Spleen (tissue), 11 donors: ENCODE data around the gene NT5DC4. TPM values are rescaled to one million over a fixed set of nuclear protein-coding genes. Genes with fewer than 3 reads are reported as not detected.

Experiments
- DNase-seq: peaks from one replicate; pipeline ENCODE4 v3.0.0-alpha.2; 2020
- H3K27ac ChIP-seq, 8 donors: fragments of 200-600 bp; sonication (generic) in 7 of 8; 1 replicate in 4 of 8; 2 replicates in 4 of 8; pipeline versions ENCODE4 v1.5.0 to v1.8.0; 2016 to 2021; ENCODE audit warnings: inconsistent platforms in 4 of 8, mild to moderate bottlenecking in 4 of 8, moderate library complexity in 1 of 8
- H3K27me3 ChIP-seq, 7 donors: fragments of 200-600 bp; sonication (generic) in 6 of 7; replicated peaks in 1 of 7; 1 replicate in 4 of 7; 2 replicates in 3 of 7; pipeline versions ENCODE4 v1.5.0 to v1.8.0; 2016 to 2021; ENCODE audit warnings: inconsistent platforms in 3 of 7, mild to moderate bottlenecking in 1 of 7
- H3K36me3 ChIP-seq, 6 donors: fragments of 200-600 bp; sonication (generic) in 5 of 6; 1 replicate in 4 of 6; 2 replicates in 2 of 6; pipeline versions ENCODE4 v1.5.0 to v1.8.0; 2016 to 2021; ENCODE audit warnings: inconsistent platforms in 2 of 6
- H3K4me1 ChIP-seq, 6 donors: fragments of 200-600 bp; sonication (generic) in 5 of 6; 1 replicate in 3 of 6; 2 replicates in 3 of 6; pipeline versions ENCODE4 v1.5.0 to v1.8.0; 2016 to 2021; ENCODE audit warnings: inconsistent platforms in 3 of 6
- H3K4me3 ChIP-seq, 8 donors: fragments of 200-600 bp; sonication (generic) in 7 of 8; 1 replicate in 4 of 8; 2 replicates in 4 of 8; pipeline versions ENCODE4 v1.5.0 to v1.8.0; 2016 to 2021; ENCODE audit warnings: inconsistent platforms in 4 of 8, mild to moderate bottlenecking in 4 of 8, moderate library complexity in 2 of 8
- H3K9me3 ChIP-seq, 8 donors: fragments of 200-600 bp; sonication (generic) in 7 of 8; 1 replicate in 4 of 8; 2 replicates in 4 of 8; pipeline versions ENCODE4 v1.5.0 to v1.8.0; 2016 to 2021; ENCODE audit warnings: inconsistent platforms in 4 of 8
- POLR2A ChIP-seq, 3 donors: fragments of 450-650 bp; IDR thresholded peaks; one replicate each; pipeline ENCODE4 v1.5.1; 2017; ENCODE audit warnings: antibody characterized with exemption in 3 of 3, mild to moderate bottlenecking in 1 of 3
- POLR2AphosphoS5 ChIP-seq, 3 donors: sonication (generic); formaldehyde crosslinking; IDR thresholded peaks; one replicate each; pipeline ENCODE4 v1.5.1; 2017; ENCODE audit warnings: antibody characterized with exemption in 3 of 3
- WGBS, 5 donors: extraction: QIAGEN DNeasy Blood & Tissue Kit in 3 of 5; methylation state at CpG; one replicate each; pipeline versions ENCODE4 v1.1.5 to v1.1.7; 2013 to 2018; 5-methylcytosine and 5-hydroxymethylcytosine counted together
- intact Hi-C: fragments of 100-400 bp; cut with DNase I; formaldehyde crosslinking; loops from one replicate; pipeline ENCODE4 v1.15.0; 2023; ENCODE audit warnings: low total_unique reads
- polyA plus RNA-seq, 3 donors: library from polyadenylated mRNA; stranded (reverse); fragments of 200-250 nt; gene quantifications; one replicate each; pipeline ENCODE4 v1.2.1, GENCODE V29; 2013
- total RNA-seq, 7 donors: library from RNA; depleted of rRNA in 3 of 7; stranded (reverse); fragments of >200 nt in 3 of 7; fragmentation: NEBNext Ultra II Directional in 4 of 7; extraction: Animal tissue kit (Norgen Biotek cat#: 25700) in 4 of 7; gene quantifications; one replicate each; pipeline versions ENCODE4 v1.1.0 to v1.2.1, GENCODE V29; 2016 to 2021
- TF ChIP-seq, protein P1 (sequence below), 11 experiments: fragments of 200-600 bp in 7 of 11; fragments of 450-650 bp in 4 of 11; sonication (generic) in 4 of 11; IDR thresholded peaks in 8 of 11; conservative IDR thresholded peaks in 3 of 11; 1 replicate in 7 of 11; 2 replicates in 4 of 11; pipeline versions ENCODE4 v1.4.0 to v1.8.0; 2016 to 2021; ENCODE audit warnings: antibody characterized with exemption in 11 of 11, inconsistent platforms in 4 of 11, mild to moderate bottlenecking in 1 of 11
- donor health status: healthy with polysubstance abuse.
- donor health status: DM: no; HTN: no; CAD: no; lungs with moderate emphysema.
- donor health status: DM: no; HTN: no; CAD: no.
- donor health status: Bipolar disorder and iron deficiency.
- donor health status: healthy.
- donor health status: DM: no; HTN: no; CAD: no.
- donor health status: DM: yes; HTN: yes; CAD: no.

Gene NT5DC4
- total and polyA plus RNA-seq, 10 donors, result 0.28 to 3.8 (median 1.6) TPM

DNA sequence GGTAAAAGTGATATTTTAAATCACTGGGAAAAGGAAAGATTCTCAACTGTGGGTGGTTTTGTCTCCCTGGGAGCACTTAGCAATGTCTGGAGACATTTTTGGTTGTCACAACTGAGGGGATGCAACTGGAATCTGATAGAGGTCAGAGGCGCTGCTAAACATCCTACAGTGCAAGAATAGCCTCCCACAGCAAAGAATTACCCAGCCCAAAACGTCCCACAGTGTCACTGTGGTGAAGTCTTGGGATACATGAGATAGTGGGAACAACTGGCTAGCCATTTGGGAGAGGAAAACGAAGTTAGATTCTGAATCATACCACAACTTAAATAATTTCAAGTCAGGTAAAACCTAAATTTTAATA is 36.4 kb upstream of the NT5DC4 start:
- no peaks in the 10 kb centered on the region for H3K36me3 ChIP-seq
- H3K9me3 ChIP-seq, result no peaks in the 10 kb centered on the region
- 67 to 79% (median 73%) methylated on average over 3 of the region's 3 CpGs for WGBS, 5 donors
- intact Hi-C loops, result no loop called here
- TF ChIP-seq, protein P1, sequence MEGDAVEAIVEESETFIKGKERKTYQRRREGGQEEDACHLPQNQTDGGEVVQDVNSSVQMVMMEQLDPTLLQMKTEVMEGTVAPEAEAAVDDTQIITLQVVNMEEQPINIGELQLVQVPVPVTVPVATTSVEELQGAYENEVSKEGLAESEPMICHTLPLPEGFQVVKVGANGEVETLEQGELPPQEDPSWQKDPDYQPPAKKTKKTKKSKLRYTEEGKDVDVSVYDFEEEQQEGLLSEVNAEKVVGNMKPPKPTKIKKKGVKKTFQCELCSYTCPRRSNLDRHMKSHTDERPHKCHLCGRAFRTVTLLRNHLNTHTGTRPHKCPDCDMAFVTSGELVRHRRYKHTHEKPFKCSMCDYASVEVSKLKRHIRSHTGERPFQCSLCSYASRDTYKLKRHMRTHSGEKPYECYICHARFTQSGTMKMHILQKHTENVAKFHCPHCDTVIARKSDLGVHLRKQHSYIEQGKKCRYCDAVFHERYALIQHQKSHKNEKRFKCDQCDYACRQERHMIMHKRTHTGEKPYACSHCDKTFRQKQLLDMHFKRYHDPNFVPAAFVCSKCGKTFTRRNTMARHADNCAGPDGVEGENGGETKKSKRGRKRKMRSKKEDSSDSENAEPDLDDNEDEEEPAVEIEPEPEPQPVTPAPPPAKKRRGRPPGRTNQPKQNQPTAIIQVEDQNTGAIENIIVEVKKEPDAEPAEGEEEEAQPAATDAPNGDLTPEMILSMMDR (IDR thresholded peaks at IDR 0.05 in 8 of 11, conservative IDR thresholded peaks at IDR 0.05 in 3 of 11), result no peak
- TF ChIP-seq POLR2A (IDR thresholded peaks at IDR 0.05) (no peak), POLR2AphosphoS5 (IDR thresholded peaks at IDR 0.05) (no peak)
- H3K27me3 ChIP-seq, result no peaks in the 10 kb centered on the region
- no peak overlapping the region for H3K27ac ChIP-seq
- H3K4me3 ChIP-seq, result no peak overlapping the region
- no peak for DNase-seq
- H3K4me1 ChIP-seq, result peaks cover 7 to 61% (median 17%) of the 10 kb centered on the region in 6 donors

DNA sequence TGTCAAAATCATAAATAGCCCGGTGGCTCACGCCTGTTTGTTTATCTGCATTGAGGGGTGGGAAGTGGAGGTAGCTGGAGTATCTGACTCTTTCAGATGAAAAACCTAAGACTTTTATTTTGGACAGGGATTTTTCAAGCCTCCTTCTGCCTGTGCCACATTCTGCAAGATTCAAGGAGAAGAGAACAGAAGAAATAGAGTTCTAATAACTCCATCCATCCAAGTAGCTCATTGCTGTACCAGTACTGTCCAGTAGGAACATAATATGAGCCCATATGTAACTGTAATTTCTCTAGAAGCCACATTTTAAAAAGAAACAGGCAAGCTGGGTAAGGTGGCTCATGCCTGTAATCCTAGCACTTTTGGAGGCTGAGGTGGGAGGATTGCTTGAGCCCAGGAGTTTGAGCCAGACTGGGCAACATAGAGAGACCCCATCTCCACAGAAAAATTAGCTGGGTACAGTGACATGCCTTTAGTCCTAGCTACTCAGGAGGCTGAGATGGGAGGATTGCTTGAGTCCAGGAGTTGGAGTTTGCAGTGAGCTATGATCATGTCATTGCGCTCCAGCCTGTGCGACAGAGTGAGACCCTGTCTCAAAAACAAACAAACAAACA is 35.4 kb upstream of the NT5DC4 start:
- Histone ChIP-seq H3K27ac (no peak overlapping the region), H3K27me3 (no peaks in the 10 kb centered on the region), H3K9me3 (no peaks in the 10 kb centered on the region), H3K36me3 (no peaks in the 10 kb centered on the region), H3K4me1 (peaks cover 7 to 65% (median 19%) of the 10 kb centered on the region in 6 donors), H3K4me3 (no peak overlapping the region)
- 85 to 92% (median 87%) methylated on average over 4 of the region's 4 CpGs for WGBS, 5 donors
- no peak for DNase-seq
- TF ChIP-seq POLR2A (IDR thresholded peaks at IDR 0.05), result no peak
- TF ChIP-seq, protein P1 (IDR thresholded peaks at IDR 0.05 in 8 of 11, conservative IDR thresholded peaks at IDR 0.05 in 3 of 11), result peak in 1 of 11 experiments; percentile 11
- intact Hi-C loops, result no loop called here

DNA sequence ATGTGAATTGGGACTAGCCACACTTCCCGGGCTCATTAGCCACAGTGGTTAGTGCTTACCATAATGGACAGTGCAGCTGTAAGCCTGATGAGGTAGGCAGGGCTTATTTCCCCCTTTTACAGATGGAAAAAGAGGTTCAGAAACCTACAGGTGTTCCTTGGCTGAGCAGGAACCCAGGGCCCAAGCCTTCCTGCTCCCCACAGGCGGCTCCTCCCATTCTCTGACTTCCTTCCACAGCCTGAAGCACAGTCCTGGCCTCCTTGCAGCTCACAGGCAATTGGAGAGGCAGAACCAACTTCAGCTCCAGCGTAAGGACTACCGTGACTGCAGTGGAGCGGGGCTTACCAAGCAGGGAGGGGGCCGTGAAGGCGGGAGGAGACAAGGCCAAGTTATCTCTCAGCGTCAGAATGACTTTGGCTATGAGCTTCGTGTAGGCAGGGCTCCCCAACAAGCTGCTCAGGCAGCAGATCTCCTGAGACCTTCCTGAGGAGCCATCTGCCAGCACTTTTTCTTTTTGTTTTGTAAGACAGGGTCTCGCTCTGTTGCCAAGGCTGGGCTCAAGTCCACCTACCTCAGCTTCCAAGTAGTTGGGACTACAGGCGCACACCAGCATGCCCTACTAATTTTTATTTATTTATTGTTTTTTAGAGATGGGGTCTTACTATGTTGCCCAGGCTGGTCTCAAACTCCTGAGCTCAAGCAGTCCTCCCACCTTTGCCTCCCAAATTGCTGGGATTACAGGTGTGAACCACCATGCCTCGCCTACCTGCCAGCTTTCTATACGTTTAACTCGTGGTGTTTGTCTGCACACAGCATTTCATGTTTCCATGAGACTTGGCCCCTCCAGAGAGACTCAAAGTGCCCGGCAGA is 34.2 kb upstream of the NT5DC4 start:
- TF ChIP-seq POLR2A (IDR thresholded peaks at IDR 0.05), result no peak
- TF ChIP-seq POLR2AphosphoS5 (IDR thresholded peaks at IDR 0.05), result peak in 1 of 3 donors; percentile 29
- Histone ChIP-seq H3K4me3 (no peak overlapping the region), H3K27ac (peak overlapping the region in 4 of 8 donors; percentile 5 to 46 (median 24)), H3K4me1 (peaks cover 7 to 71% (median 28%) of the 10 kb centered on the region in 6 donors), H3K27me3 (no peaks in the 10 kb centered on the region), H3K36me3 (no peaks in the 10 kb centered on the region), H3K9me3 (no peaks in the 10 kb centered on the region)
- intact Hi-C loops, result no loop called here
- 72 to 80% (median 74%) methylated on average over 12 to 15 of the region's 15 CpGs for WGBS, 5 donors
- DNase-seq, result no peak

DNA sequence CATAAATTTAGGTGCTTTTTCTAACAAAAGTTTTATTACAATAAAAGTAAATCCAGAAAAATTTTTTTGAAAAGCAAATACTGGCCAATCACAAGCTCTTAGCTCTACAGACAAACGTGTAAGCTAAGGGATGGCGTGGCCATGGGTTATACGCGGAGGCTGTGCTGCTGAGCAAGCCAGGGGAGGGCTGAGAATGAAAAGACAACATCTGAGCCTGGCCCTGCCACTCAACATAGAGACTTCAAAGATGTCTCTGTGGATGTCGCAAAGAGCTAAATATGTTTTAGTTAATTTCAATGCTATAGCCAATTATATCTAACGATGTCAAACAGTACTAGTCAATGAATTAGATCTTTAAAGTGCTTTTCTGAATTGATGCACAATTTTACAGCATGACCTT is 33.3 kb upstream of the NT5DC4 start:
- Histone ChIP-seq H3K9me3 (no peaks in the 10 kb centered on the region), H3K27me3 (no peaks in the 10 kb centered on the region), H3K4me3 (no peak overlapping the region), H3K27ac (no peak overlapping the region), H3K4me1 (peaks cover 12 to 71% (median 37%) of the 10 kb centered on the region in 6 donors), H3K36me3 (no peaks in the 10 kb centered on the region)
- no peak for TF ChIP-seq POLR2A (IDR thresholded peaks at IDR 0.05)
- TF ChIP-seq POLR2AphosphoS5 (IDR thresholded peaks at IDR 0.05), result no peak
- TF ChIP-seq, protein P1 (IDR thresholded peaks at IDR 0.05 in 8 of 11, conservative IDR thresholded peaks at IDR 0.05 in 3 of 11), result no peak
- WGBS, 5 donors, result 89 to 93% (median 92%) methylated on average over 6 of the region's 6 CpGs
- intact Hi-C loops, result no loop called here
- DNase-seq, result no peak
